Myocyte (in vitro differentiated cells): Measurements from ENCODE around the gene TENT4A. TPM values are rescaled to one million over a fixed set of nuclear protein-coding genes. Genes with fewer than 3 reads are reported as not detected.
A peak's percentile ranks its signal among the peaks of the same experiment; 100 is the strongest.

Experiments
- DNase-seq: peaks from one replicate; pipeline ENCODE4 v3.0.0-alpha.2; 2012; ENCODE audit warnings: low read depth
- total RNA-seq: library from RNA; depleted of rRNA; stranded (reverse); fragments of >200 nt; gene quantifications from 2 replicates; pipeline ENCODE4 v1.2.3, GENCODE V29; 2014

Gene TENT4A
- total RNA-seq, 1 donor from 2014 or later, result 11.1 TPM

GRCh38 chr5:6792911-6793471 is 79.8 kb downstream of the TENT4A start:
- DNase-seq, result no peak

- DNase-seq, result no peak
These were observed 88.0 kb downstream of the TENT4A start for GRCh38 chr5:6801236-6801635.

- no peak for DNase-seq
These were observed 90.8 kb downstream of the TENT4A start for GRCh38 chr5:6803981-6804550.

GRCh38 chr5:6804766-6805501 is 91.7 kb downstream of the TENT4A start:
- DNase-seq, result peak; percentile 28

GRCh38 chr5:6805841-6806240 is 92.6 kb downstream of the TENT4A start:
- no peak for DNase-seq

Other genes starting within 250 kb of the TENT4A start
- gene NSUN2, start 80.4 kb upstream of the TENT4A start, total RNA-seq, result 41.8 and 41.9 TPM in 2 replicates
- gene SRD5A1, start 80.0 kb upstream of the TENT4A start, total RNA-seq, result 18.7 and 20.4 TPM in 2 replicates